Measurements from ENCODE around the gene VAMP5. TPM values are rescaled to one million over a fixed set of nuclear protein-coding genes. Genes with fewer than 3 reads are reported as not detected.
A peak's percentile ranks its signal among the peaks of the same experiment; 100 is the strongest.

VAMP5 gene
- total RNA-seq, 1 experiment from 2014 or later: 6.3 TPM

DNA sequence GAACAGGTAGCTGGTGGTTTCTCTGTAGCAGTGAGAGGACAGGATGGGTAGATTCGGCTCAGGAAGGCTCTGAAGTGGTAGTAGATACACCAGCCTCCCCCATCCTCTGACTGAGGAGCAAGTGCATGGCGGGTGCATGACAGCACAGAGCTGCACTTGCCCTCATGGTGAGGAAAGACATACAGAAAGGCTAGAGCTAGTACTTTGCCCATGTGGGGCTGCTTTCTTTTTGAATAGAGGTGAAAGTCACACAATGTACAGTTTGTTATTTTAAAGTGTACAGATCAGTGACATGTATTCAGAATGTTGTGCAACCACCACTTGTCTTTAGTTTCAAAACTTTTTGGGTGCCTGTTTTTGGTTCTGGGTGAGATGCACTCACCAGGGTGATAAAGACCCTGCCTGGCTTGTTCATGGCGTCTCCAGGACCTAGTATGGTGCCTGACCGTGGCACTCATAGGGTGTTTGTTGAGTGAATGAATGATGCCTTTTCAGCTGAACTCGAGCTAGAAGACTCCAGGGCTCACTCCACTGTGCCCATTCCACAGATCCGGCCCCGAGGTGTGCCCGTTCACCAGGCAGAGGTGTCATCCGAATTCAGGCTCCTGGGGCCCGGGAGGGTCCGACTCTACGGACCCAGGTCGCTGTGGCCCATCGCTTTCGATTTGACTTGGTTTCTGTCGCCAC is 421 bp upstream of the VAMP5 start (continued):
- TF ChIP-seq, protein P1, sequence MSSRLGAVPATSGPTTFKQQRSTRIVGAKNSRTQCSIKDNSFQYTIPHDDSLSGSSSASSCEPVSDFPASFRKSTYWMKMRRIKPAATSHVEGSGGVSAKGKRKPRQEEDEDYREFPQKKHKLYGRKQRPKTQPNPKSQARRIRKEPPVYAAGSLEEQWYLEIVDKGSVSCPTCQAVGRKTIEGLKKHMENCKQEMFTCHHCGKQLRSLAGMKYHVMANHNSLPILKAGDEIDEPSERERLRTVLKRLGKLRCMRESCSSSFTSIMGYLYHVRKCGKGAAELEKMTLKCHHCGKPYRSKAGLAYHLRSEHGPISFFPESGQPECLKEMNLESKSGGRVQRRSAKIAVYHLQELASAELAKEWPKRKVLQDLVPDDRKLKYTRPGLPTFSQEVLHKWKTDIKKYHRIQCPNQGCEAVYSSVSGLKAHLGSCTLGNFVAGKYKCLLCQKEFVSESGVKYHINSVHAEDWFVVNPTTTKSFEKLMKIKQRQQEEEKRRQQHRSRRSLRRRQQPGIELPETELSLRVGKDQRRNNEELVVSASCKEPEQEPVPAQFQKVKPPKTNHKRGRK (CRISPR knock-in tag; IDR thresholded peaks at IDR 0.05; ENCODE audit: borderline replicate concordance): no peak
- TF ChIP-seq IRF2 (CRISPR knock-in tag; IDR thresholded peaks at IDR 0.05; ENCODE audit: borderline replicate concordance, low read depth): no peak

DNA sequence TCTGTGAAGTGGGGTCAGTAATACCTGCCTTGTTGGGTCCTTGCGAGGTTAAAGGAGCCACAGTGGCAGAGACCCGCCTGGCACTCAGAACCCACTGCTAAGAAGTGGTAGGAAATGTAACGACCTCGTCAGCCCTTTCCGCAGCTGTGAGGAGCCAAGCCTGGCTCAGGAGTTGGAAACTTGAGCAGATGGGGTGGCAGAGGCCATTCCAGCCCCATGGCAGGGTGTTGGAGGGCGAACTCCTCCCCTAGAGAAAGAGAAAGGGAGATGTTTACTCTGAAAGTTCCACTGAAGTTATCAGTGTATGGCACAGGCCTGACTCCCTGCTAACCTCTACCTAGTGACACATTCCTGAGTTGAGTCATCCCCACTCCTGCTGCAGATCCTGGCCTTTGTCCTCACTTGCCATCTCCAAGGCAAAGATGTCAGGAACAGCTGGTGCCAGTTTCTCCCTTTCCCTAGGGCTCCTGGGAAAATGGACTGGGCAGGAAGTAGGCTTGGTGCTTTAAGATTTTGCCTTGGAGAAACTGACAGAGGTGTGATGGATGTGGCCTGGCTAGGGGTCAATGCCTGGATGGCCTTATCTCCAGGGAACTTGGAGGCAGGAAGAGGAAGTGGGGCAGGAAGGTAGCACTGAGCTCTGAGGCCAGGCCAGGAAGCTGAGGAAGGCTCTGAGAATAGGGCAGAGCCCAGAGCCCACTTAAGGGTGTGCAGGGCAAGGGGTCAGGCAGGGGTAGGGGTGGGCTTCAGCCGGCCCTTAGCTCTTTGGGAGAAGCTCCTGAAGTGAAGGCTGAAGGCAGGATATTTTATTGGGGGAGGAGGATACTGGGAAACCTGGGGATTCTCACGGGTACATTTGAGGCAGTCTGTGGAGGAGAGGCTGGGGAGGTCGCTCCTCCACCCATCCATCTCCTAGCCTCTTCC is 888 bp downstream of the VAMP5 start:
- ChIA-PET CTCF (interaction anchor here (1.0 kb wide), 1 partner anchor 17 kb away, joined by 6 read pairs; no protein-coding TSS in a partner anchor), POLR2A (interaction anchor here (1.3 kb wide), 1 partner anchor 10 kb away, joined by 5 read pairs; the partner anchor contains the start of gene RNF181)
- 0 out of 2 replicates have a peak, but pooled peaks cover 3% of the 10 kb centered on the region for H3K36me3 Mint-ChIP-seq
- H3K27me3 Mint-ChIP-seq (ENCODE audit: low read depth): peaks cover 42% of the 10 kb centered on the region
- peak; percentile 9 for ATAC-seq
- no peak overlapping the region; the same call in 1 of the 2 replicates for H3K27ac Mint-ChIP-seq
- TF ChIP-seq GABPB1 (CRISPR knock-in tag; IDR thresholded peaks at IDR 0.05): peak; percentile 84
- TF ChIP-seq, protein P2, sequence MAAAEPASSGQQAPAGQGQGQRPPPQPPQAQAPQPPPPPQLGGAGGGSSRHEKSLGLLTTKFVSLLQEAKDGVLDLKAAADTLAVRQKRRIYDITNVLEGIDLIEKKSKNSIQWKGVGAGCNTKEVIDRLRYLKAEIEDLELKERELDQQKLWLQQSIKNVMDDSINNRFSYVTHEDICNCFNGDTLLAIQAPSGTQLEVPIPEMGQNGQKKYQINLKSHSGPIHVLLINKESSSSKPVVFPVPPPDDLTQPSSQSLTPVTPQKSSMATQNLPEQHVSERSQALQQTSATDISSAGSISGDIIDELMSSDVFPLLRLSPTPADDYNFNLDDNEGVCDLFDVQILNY (CRISPR knock-in tag; IDR thresholded peaks at IDR 0.05): no peak
- TF ChIP-seq, protein P3, sequence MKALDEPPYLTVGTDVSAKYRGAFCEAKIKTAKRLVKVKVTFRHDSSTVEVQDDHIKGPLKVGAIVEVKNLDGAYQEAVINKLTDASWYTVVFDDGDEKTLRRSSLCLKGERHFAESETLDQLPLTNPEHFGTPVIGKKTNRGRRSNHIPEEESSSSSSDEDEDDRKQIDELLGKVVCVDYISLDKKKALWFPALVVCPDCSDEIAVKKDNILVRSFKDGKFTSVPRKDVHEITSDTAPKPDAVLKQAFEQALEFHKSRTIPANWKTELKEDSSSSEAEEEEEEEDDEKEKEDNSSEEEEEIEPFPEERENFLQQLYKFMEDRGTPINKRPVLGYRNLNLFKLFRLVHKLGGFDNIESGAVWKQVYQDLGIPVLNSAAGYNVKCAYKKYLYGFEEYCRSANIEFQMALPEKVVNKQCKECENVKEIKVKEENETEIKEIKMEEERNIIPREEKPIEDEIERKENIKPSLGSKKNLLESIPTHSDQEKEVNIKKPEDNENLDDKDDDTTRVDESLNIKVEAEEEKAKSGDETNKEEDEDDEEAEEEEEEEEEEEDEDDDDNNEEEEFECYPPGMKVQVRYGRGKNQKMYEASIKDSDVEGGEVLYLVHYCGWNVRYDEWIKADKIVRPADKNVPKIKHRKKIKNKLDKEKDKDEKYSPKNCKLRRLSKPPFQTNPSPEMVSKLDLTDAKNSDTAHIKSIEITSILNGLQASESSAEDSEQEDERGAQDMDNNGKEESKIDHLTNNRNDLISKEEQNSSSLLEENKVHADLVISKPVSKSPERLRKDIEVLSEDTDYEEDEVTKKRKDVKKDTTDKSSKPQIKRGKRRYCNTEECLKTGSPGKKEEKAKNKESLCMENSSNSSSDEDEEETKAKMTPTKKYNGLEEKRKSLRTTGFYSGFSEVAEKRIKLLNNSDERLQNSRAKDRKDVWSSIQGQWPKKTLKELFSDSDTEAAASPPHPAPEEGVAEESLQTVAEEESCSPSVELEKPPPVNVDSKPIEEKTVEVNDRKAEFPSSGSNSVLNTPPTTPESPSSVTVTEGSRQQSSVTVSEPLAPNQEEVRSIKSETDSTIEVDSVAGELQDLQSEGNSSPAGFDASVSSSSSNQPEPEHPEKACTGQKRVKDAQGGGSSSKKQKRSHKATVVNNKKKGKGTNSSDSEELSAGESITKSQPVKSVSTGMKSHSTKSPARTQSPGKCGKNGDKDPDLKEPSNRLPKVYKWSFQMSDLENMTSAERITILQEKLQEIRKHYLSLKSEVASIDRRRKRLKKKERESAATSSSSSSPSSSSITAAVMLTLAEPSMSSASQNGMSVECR (CRISPR knock-in tag; IDR thresholded peaks at IDR 0.05; ENCODE audit: borderline replicate concordance): no peak
- TF ChIP-seq, protein P4, sequence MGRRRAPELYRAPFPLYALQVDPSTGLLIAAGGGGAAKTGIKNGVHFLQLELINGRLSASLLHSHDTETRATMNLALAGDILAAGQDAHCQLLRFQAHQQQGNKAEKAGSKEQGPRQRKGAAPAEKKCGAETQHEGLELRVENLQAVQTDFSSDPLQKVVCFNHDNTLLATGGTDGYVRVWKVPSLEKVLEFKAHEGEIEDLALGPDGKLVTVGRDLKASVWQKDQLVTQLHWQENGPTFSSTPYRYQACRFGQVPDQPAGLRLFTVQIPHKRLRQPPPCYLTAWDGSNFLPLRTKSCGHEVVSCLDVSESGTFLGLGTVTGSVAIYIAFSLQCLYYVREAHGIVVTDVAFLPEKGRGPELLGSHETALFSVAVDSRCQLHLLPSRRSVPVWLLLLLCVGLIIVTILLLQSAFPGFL (CRISPR knock-in tag; IDR thresholded peaks at IDR 0.05; ENCODE audit: borderline replicate concordance): peak; percentile 20; the same call in 1 of the 2 replicates
- H3K4me3 Mint-ChIP-seq: peak overlapping the region; percentile 59
- H3K9me3 Mint-ChIP-seq: no peaks in the 10 kb centered on the region
- no peak for DNase-seq (ENCODE audit: low spot score)
- H3K4me1 Mint-ChIP-seq: peaks cover 14% of the 10 kb centered on the region

DNA sequence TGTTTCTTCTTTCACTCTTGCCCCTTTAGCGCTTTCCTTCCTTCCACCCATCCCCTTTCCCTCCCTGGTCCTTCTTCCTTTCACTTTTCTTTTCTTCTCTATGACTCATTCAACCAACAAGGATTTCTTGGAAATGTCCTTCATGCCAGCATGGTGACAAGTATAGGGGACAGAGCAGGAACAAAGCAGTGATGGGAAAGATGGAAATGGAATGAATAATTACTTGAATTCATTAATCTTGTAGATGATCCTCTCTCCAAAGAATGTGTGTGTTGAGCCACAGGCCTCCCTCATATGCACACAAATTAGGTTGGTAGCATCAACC is 1.5 kb downstream of the VAMP5 start:
- DNase-seq (ENCODE audit: low spot score): no peak
- POLR2A ChIA-PET: interaction anchor here (1.3 kb wide), 1 partner anchor 9 kb away, joined by 5 read pairs; the partner anchor contains the start of gene RNF181
- H3K36me3 Mint-ChIP-seq: 0 out of 2 replicates have a peak, but pooled peaks cover 3% of the 10 kb centered on the region
- H3K4me1 Mint-ChIP-seq: peaks cover 11% of the 10 kb centered on the region
- no peak for ATAC-seq
- H3K4me3 Mint-ChIP-seq: peak overlapping the region; percentile 14; the same call in 1 of the 2 replicates
- H3K27me3 Mint-ChIP-seq (ENCODE audit: low read depth): peaks cover 48% of the 10 kb centered on the region
- CTCF ChIA-PET: interaction anchor here (1.0 kb wide), 1 partner anchor 18 kb away, joined by 6 read pairs; no protein-coding TSS in a partner anchor
- no peak overlapping the region for H3K27ac Mint-ChIP-seq
- no peaks in the 10 kb centered on the region for H3K9me3 Mint-ChIP-seq
- TF ChIP-seq, protein P1 (CRISPR knock-in tag; IDR thresholded peaks at IDR 0.05; ENCODE audit: borderline replicate concordance): no peak
- no peak for TF ChIP-seq ZNF396 (CRISPR knock-in tag; IDR thresholded peaks at IDR 0.05; ENCODE audit: borderline replicate concordance)
- TF ChIP-seq, protein P5, sequence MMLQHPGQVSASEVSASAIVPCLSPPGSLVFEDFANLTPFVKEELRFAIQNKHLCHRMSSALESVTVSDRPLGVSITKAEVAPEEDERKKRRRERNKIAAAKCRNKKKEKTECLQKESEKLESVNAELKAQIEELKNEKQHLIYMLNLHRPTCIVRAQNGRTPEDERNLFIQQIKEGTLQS (CRISPR knock-in tag; conservative IDR thresholded peaks at IDR 0.05): no peak
- TF ChIP-seq, protein P6, sequence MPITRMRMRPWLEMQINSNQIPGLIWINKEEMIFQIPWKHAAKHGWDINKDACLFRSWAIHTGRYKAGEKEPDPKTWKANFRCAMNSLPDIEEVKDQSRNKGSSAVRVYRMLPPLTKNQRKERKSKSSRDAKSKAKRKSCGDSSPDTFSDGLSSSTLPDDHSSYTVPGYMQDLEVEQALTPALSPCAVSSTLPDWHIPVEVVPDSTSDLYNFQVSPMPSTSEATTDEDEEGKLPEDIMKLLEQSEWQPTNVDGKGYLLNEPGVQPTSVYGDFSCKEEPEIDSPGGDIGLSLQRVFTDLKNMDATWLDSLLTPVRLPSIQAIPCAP (CRISPR knock-in tag; IDR thresholded peaks at IDR 0.05): no peak
- no peak for TF ChIP-seq RORB (CRISPR knock-in tag; IDR thresholded peaks at IDR 0.05)
- TF ChIP-seq ZNF232 (CRISPR knock-in tag; IDR thresholded peaks at IDR 0.05): no peak
- TF ChIP-seq ZNF121 (CRISPR knock-in tag; IDR thresholded peaks at IDR 0.05): no peak
- TF ChIP-seq CREB1 (CRISPR knock-in tag; IDR thresholded peaks at IDR 0.05): no peak
- TF ChIP-seq, protein P7, sequence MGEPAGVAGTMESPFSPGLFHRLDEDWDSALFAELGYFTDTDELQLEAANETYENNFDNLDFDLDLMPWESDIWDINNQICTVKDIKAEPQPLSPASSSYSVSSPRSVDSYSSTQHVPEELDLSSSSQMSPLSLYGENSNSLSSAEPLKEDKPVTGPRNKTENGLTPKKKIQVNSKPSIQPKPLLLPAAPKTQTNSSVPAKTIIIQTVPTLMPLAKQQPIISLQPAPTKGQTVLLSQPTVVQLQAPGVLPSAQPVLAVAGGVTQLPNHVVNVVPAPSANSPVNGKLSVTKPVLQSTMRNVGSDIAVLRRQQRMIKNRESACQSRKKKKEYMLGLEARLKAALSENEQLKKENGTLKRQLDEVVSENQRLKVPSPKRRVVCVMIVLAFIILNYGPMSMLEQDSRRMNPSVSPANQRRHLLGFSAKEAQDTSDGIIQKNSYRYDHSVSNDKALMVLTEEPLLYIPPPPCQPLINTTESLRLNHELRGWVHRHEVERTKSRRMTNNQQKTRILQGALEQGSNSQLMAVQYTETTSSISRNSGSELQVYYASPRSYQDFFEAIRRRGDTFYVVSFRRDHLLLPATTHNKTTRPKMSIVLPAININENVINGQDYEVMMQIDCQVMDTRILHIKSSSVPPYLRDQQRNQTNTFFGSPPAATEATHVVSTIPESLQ (CRISPR knock-in tag; IDR thresholded peaks at IDR 0.05): no peak
- TF ChIP-seq ZNF416 (CRISPR knock-in tag; IDR thresholded peaks at IDR 0.05): no peak
- no peak for TF ChIP-seq ZNF138 (CRISPR knock-in tag; conservative IDR thresholded peaks at IDR 0.05)
